Activated CD4-positive, alpha-beta T cell treated with anti-CD3 and anti-CD28 coated beads for 48 hours (primary cell): Measurements from ENCODE around the gene ZSCAN5B.
"Not testable (repeated sequence)": the region's sequence is repeated elsewhere in the genome, so short reads cannot be mapped to it uniquely, and the experiment has no call there.

Experiments
- DNase-seq: peaks from one replicate; pipeline ENCODE4 v3.0.0-alpha.2; 2020

Gene ZSCAN5B

DNA sequence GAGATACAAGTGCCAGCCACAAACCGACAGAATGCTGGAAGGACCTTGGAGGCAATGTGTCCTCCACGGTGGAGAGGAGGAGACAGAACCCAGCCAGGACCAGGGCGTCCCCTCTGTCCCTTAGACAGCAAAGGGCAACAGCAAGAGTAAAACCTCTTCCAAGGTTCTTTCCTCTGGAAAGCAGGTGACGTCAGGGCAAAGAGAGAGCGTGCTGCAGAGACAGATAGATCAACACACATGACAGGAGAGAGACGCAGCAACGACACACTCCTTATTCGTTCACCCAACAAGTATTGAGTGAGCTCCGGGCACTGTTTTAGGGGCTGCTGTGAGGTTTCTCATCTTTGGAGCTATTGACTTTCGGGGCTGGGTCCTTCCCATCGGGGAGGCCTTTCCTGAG lies 23.0 kb downstream of the ZSCAN5B start:
- no peak for DNase-seq

DNA sequence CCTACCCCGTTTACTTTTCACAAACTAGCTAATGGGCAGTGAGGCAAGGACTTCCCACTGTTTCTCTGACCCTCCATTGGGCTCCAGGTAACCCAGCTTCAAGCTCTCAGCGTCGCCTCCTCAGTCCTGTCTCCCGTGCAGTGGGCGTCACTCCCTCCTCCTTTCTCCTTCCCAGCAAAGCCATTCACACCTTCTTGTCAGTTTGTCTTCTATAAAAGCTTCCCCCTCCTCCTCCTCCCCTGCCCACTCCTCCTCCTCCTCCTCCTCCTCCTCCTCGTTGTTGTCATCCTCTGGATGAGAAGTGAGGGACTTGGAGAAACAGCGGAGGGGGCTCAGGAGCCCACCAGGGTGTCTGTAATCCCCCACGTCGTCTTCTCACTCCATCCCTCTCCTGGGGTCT lies 23.5 kb downstream of the ZSCAN5B start:
- DNase-seq: no peak

DNA sequence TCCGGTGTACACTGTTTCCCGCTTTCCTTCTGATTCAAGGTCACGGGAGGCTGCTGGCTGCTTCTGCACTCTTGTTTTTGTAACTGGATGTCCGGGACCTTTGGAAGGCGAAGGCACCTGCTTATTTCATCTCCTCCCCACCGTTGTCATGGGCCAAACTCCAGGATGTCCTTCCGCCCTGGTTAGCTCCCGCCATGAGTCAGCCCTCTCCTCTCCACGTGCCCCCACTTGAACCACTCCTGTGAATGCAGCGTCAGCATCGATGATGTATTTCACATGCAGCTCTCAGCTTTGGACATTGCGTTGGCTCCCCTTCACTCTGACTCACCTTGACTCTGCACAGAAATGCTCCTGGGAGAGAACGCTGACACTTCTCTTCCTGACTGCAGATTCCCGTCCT lies 27.3 kb downstream of the ZSCAN5B start:
- DNase-seq: no peak

DNA sequence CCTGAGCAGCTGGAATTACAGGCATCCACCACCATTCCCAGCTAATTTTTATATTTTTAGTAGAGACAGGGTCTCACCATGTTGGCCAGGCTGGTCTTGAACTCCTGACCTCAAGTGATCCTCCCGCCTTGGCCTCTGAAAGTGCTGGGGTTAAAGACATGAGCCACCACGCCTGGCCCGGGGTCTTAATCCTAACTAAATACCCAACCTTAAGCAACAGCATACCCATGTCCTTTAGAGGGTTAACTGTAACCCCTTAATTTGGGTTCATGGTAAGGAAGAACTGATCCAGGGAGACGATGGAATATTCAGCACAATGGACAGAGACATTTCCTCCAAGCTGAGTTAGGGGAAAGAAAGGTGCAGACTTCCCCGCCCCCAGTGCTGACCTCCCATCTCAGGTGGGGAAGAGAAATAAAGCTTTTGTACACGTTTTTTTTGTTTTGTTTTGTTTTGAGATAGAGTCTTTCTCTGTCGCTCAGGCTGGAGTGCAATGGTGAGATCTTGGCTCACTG lies 30.5 kb downstream of the ZSCAN5B start:
- no peak for DNase-seq

GRCh38 chr19:56163097-56163496 lies 34.5 kb downstream of the ZSCAN5B start:
- DNase-seq: no peak

GRCh38 chr19:56162258-56162657 lies 35.3 kb downstream of the ZSCAN5B start:
- peak; percentile 62 for DNase-seq

- DNase-seq: no peak
These were observed 36.0 kb downstream of the ZSCAN5B start for GRCh38 chr19:56161534-56161933.

GRCh38 chr19:56159622-56160271 lies 37.8 kb downstream of the ZSCAN5B start:
- no peak for DNase-seq

DNA sequence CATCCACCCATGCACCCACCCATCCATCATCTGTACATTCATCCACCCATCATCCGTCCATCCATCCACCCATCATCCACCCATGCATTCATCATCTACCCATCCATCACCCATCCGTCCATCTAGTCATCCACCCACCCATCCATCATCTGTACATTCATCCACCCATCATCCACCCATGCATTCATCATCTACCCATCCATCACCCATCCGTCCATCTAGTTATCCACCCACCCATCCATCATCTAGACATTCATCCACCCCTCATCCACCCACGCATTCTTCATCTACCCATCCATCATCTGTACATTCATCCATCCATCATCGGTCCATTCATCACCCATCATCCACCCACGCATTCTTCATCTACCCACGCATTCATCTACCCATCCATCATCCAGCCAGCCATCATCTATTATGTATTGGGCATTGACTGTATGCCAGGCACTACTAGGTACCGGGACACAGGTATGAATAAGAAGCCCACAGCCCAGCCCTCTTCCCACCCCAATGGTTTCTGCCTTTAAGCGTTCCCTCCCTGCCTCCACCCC lies 38.5 kb downstream of the ZSCAN5B start:
- no peak for DNase-seq

DNA sequence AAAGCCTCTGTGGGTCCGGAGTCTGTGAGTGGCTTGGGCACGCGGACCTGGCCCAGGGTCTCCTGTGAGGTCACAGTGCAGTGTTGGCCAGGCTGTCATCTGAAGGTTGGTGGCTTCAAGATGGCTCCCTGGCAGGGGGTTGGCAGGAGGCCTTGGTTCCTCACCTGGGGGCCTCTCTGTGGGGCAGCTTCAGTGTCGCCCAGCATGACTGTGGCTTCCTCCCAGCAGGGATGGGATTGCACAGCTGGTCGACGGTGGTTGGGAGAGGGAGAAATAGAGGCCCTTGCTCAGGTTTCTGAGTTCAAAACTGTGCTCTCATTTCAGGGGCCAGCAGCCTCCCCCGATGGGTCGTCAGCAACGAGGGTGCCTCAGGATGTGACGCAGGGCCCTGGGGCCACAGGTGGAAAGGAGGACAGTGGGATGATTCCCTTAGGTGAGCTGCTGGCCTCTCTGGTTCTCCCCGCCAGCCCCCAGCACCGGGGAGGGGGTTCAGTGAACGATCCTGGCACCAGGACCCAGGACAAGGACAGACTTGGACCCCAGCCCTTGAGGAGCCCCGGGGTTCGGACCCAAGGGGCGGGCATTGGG lies 39.3 kb downstream of the ZSCAN5B start:
- DNase-seq: no peak

DNA sequence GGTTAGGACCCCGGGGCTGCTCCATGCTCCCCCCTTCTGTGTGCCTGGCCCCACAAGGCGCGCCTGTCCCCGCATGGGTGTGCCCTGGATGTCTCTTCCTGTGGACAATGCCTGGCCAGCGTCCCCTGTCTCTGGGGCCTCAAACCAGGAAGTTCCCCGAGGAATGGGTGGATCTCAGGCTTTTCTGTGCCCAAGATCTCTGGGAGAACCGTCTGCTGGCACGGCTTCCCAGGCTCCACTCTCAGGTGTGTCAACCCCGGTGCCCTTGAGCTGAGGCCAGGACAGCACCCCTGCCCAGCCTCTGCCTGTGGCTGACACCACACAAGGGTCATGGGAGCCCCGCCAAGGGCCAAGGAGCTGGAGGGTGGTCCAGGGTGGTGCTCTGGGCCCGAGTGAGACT lies 40.8 kb downstream of the ZSCAN5B start:
- DNase-seq: no peak

DNA sequence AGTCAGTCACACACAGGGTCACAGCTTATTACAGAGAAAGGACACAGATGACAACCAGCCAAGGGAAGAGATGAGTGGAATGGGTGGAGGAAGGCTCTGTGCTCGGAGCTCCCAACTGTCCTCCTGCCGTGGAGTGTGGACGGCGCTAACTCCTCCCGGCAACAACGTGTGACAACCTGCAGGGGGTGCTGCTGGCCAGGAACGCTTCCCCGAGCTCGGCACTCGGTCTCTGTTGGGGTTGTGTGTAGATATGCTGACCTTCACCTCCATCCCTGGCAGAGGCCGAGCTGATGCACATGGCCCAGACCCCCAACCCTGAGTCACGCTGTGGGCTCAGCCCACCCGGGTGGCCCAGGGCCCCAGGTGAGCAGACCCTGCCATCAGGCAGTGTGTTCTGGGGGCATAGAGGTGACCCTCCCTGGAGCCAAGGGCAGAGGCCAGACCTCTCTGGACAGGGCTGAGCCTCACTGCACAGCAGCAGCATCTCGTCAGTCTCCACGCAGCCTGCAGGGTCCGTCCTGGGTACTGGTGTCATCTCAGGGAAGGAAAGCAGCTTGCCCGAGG lies 42.4 kb downstream of the ZSCAN5B start:
- peak; percentile 24 for DNase-seq

- DNase-seq: no peak
These were observed 44.1 kb downstream of the ZSCAN5B start for GRCh38 chr19:56153507-56153906.

- no peak for DNase-seq
These were observed 44.9 kb downstream of the ZSCAN5B start for GRCh38 chr19:56152644-56153043.

DNA sequence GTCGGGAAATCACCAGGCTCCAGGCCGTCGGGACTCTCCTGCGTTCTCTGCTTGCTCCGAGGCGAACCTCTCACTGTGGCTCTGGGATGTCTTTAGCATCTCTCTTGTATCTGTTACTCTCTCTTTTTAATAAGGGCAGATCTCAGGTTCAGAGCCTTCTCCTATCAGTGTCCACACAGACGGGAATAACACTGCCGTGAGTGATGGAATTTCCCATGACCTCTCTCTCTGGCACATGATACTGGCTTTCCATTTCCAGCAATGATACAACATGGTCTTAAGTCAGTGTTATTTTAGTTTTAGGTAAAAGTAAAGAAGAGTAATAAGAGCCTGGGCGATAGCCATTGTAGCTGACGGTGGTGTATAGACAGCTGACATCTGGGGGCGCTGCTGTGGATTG lies 47.2 kb downstream of the ZSCAN5B start:
- no peak for DNase-seq

DNA sequence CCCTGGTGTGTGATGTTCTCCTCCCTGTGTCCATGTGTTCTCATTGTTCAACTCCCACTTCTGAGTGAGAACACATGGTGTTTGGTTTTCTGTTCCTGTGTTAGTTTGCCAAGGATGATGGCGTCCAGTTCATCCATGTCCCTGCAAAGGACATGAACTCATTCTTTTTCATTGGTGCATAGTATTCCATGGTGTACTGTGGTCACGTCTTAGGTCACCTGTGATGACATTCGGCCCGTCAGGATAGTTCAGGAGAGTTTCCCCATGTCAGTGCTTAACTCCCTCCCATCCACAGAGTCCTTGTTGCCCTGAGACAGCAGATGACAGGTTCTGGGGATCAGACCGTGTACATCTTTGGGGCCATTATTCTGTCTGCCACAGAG lies 47.9 kb downstream of the ZSCAN5B start:
- DNase-seq: no peak

GRCh38 chr19:56148955-56149655 lies 48.5 kb downstream of the ZSCAN5B start:
- not testable (repeated sequence) for DNase-seq

DNA sequence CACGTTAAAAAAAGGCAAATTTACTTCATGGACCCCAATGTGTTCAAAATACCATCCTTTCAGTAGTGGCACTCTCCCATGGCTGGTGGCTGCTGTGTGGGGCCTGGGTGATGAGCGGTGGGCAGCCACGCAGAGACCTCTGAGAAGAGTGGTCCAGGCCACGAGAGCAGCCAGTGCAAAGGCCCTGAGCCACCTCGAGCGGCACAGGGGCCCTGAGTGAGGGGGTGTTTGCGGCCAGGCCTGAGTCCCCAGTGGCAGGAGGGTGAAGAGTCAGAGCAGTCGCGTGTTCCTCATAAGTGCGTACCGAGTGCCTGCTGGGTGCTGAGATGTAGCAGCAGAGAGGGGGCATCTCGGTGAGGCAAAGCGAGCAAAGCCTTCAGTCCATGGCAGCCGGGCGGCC lies 49.5 kb downstream of the ZSCAN5B start:
- no peak for DNase-seq

GRCh38 chr19:56147307-56147706 lies 50.3 kb downstream of the ZSCAN5B start:
- DNase-seq: no peak

- DNase-seq: no peak
These were observed 50.7 kb downstream of the ZSCAN5B start for GRCh38 chr19:56146904-56147303.

- DNase-seq: no peak
These were observed 51.9 kb downstream of the ZSCAN5B start for GRCh38 chr19:56145698-56146097.

DNA sequence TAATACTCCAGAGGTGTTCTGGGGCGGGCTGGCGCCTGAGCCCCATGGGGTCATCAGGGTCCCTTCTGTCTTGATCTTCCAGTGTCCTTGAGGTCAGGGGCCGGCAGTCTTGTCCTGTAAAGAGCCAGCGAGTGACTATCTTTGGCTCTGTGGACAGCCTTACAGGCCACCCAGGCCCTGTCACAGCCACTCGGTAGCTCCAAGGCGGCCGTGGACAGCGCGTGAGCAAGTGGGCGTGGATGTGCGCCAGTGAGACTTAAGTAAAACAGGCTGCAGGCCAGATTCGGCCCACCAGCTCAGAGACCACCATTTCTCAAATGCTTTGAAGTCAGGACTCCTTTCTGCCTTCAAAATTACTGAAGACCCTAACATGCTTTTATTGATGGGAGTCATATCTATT lies 52.8 kb downstream of the ZSCAN5B start:
- no peak for DNase-seq

GRCh38 chr19:56144376-56144775 lies 53.2 kb downstream of the ZSCAN5B start:
- no peak for DNase-seq
